GM12878 (cell line): ENCODE measurements around the gene MESD. TPM values are rescaled to one million over a fixed set of nuclear protein-coding genes. Genes with fewer than 3 reads are reported as not detected.
A peak's percentile ranks its signal among the peaks of the same experiment; 100 is the strongest.

Experiments
- ASH2L ChIP-seq: fragments of 300-600, 200-600 bp; sonication (generic); IDR thresholded peaks from 2 replicates; pipeline ENCODE4 v1.6.1; 2017; ENCODE audit warnings: low read depth, mild to moderate bottlenecking, borderline replicate concordance
- CHD1 ChIP-seq: IDR thresholded peaks from 2 replicates; pipeline ENCODE4 v1.6.1; 2012; ENCODE audit warnings: low read depth, low read length, improper control_type of control experiment
- CTCF ChIP-seq, 3 experiments: IDR thresholded peaks in 2 of 3; conservative IDR thresholded peaks in 1 of 3; 2 replicates each; pipeline ENCODE4 v1.5.1; 2011; ENCODE audit warnings: low read depth in 3 of 3, low read length in 3 of 3, mild to moderate bottlenecking in 3 of 3, control low read depth in 2 of 3, moderate library complexity in 2 of 3, inconsistent platforms in 1 of 3, mixed read lengths in 1 of 3; ENCODE audit not compliant: control insufficient read depth in 2 of 3, insufficient read depth in 1 of 3; ENCODE audit errors: extremely low read depth in 1 of 3
- FOXM1 ChIP-seq: IDR thresholded peaks from 2 replicates; pipeline ENCODE4 v1.6.1; 2012; ENCODE audit warnings: low read depth, mild to moderate bottlenecking, inconsistent platforms, low read length, moderate library complexity
- GABPA ChIP-seq: IDR thresholded peaks from 2 replicates; pipeline ENCODE4 v1.6.1; 2014; ENCODE audit warnings: antibody characterized with exemption, low read depth, mild to moderate bottlenecking, inconsistent platforms
- HDAC2 ChIP-seq: fragments of 200-600 bp; sonication (generic); IDR thresholded peaks from 2 replicates; pipeline ENCODE4 v1.6.1; 2017
- JUND ChIP-seq: IDR thresholded peaks from 2 replicates; pipeline ENCODE4 v1.6.1; 2012; ENCODE audit warnings: low read depth, mild to moderate bottlenecking, low read length, improper control_type of control experiment, moderate library complexity
- MEF2A ChIP-seq: IDR thresholded peaks from 2 replicates; pipeline ENCODE4 v1.6.1; 2011; ENCODE audit warnings: low read depth, mild to moderate bottlenecking, low read length, moderate library complexity; ENCODE audit not compliant: insufficient read depth
- MTA2 ChIP-seq: fragments of 450-650 bp; IDR thresholded peaks from 2 replicates; pipeline ENCODE4 v1.6.1; 2016; ENCODE audit warnings: low read depth, mild to moderate bottlenecking, moderate library complexity
- NR2F1 ChIP-seq: fragments of 450-650 bp; conservative IDR thresholded peaks from 2 replicates; pipeline ENCODE4 v1.6.1; 2017; ENCODE audit warnings: mild to moderate bottlenecking
- PAX5 ChIP-seq: IDR thresholded peaks from 2 replicates; pipeline ENCODE4 v1.6.1; 2011; ENCODE audit warnings: low read depth, low read length, borderline replicate concordance
- POLR2A ChIP-seq: IDR thresholded peaks from 2 replicates; pipeline ENCODE4 v1.6.1; 2011; ENCODE audit warnings: low read depth, mild to moderate bottlenecking, low read length
- POU2F2 ChIP-seq: IDR thresholded peaks from 3 replicates; pipeline ENCODE4 v1.6.1; 2011; ENCODE audit warnings: low read depth, mild to moderate bottlenecking, low read length, borderline replicate concordance
- RAD21 ChIP-seq: IDR thresholded peaks from 2 replicates; pipeline ENCODE4 v1.6.1; 2011; ENCODE audit warnings: mild to moderate bottlenecking, low read depth, low read length, moderate library complexity; ENCODE audit not compliant: insufficient read depth
- RBBP5 ChIP-seq: fragments of 200-600 bp; sonication (generic); conservative IDR thresholded peaks from 2 replicates; pipeline ENCODE4 v1.6.1; 2016
- RCOR1 ChIP-seq: conservative IDR thresholded peaks from 2 replicates; pipeline ENCODE4 v1.6.1; 2012; ENCODE audit warnings: low read depth, low read length, improper control_type of control experiment
- RUNX3 ChIP-seq: IDR thresholded peaks from 2 replicates; pipeline ENCODE4 v1.6.1; 2012; ENCODE audit warnings: low read length, inconsistent platforms
- SP1 ChIP-seq: IDR thresholded peaks from one replicate; pipeline ENCODE4 v1.6.1; 2011; ENCODE audit warnings: low read depth, low read length
- SRF ChIP-seq, 2 experiments: IDR thresholded peaks; 2 replicates each; pipeline ENCODE4 v1.6.1; 2011; ENCODE audit warnings: low read depth in 2 of 2, low read length in 2 of 2, mild to moderate bottlenecking in 1 of 2, moderate library complexity in 1 of 2
- TCF12 ChIP-seq: IDR thresholded peaks from 2 replicates; pipeline ENCODE4 v1.6.1; 2011; ENCODE audit warnings: low read depth, mild to moderate bottlenecking, low read length
- ZNF274 ChIP-seq: IDR thresholded peaks from one replicate; pipeline ENCODE4 v1.8.0; 2011; ENCODE audit not compliant: insufficient read length, insufficient read depth
- polyA plus RNA-seq, 11 experiments: library from polyadenylated mRNA; depleted of rRNA in 4 of 11; unstranded in 6 of 11; stranded (reverse) in 5 of 11; fragments of >200 nt; fragmentation: Nextera tagmentation in 4 of 11; fragmentation: Illumina TruSeq in 1 of 11; extraction: Ambion mirVana in 4 of 11; extraction: Trizol in 1 of 11; gene quantifications; 1 replicate in 1 of 11; 2 replicates in 10 of 11; pipeline versions ENCODE4 v1.2.1 to v1.2.3, GENCODE V29; 2011 to 2016; ENCODE audit warnings: inconsistent platforms in 2 of 11, missing spikeins in 2 of 11, low read depth in 1 of 11
- total RNA-seq, 4 experiments: library from RNA; depleted of rRNA in 3 of 4; stranded (reverse); fragments of >200 nt in 3 of 4; fragmentation: Illumina TruSeq in 1 of 4; extraction: Trizol in 1 of 4; gene quantifications; 2 replicates each; pipeline versions ENCODE4 v1.2.1 to v1.2.3, GENCODE V29; 2013 to 2021
- TF ChIP-seq, protein P1 (sequence below): fragments of 450-650 bp; formaldehyde crosslinking; IDR thresholded peaks from 2 replicates; pipeline ENCODE4 v1.4.0; 2022; ENCODE audit warnings: mild to moderate bottlenecking, moderate library complexity
- TF ChIP-seq, protein P2 (sequence below): fragments of 450-650 bp; IDR thresholded peaks from 2 replicates; pipeline ENCODE4 v1.6.1; 2017; ENCODE audit warnings: mild to moderate bottlenecking

The MESD gene
- total and polyA plus RNA-seq, 10 of the 15 experiments (the other 5 are each of a cell fraction or from before 2014, with no cell fraction given) = 10.2 to 39.8 (median 20.9) TPM

DNA sequence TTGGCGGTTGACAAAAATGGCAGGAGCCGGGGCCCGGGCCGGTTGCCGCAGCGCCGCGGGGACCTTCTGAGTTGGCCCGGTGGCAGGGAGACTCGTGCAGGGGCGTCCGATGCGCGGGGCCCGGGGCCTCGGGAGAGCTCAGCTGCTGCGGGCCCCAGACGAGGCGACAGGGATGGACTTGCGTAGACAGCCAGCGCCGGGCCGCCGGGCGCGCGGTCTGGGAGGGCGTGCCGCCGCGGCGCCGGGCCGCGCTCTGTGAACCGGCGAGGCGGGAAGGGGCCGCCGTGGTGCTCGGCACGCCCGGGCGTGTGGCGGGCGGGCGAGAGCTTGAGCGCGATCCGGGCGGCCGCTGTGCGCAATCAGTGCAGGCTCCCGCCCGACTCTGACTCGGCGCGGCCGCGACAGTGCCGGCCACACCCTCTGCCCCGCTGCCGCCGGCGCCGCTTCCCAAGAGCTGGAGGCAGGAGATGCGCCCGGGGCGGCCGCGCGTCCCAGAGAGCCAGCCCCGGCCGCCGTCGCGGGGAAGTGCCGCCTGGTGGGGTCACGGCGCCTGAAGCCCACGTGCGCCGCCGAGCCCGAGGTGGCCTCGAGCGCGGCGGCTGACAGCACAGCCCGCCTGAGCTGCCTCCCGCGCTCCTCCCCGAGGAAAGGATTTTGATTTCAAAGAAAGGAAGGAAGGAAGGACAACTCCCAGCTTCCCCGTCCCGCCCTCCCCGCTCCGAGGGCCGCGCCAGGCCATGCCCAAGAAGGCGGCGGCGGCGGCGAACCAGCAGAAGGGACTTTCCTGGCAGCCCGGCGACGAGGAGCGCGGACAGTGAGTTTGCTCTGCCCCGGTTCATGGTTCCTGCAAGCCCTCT lies 11.8 kb upstream of the MESD start (continued):
- TF ChIP-seq NR2F1 (0 out of 2 replicates have a peak, but pooled peaks have one; percentile 15), GABPA (no peak), RBBP5 (no peak), MEF2A (no peak), CHD1 (no peak), CTCF (IDR thresholded peaks at IDR 0.05 in 2 of 3, conservative IDR thresholded peaks at IDR 0.05 in 1 of 3; ENCODE audit: control insufficient read depth in 2 of 3, extremely low read depth in 1 of 3, insufficient read depth in 1 of 3, low read depth in 3 of 3, low read length in 3 of 3) (no peak), RAD21 (no peak), TCF12 (no peak), SRF (IDR thresholded peaks at IDR 0.05; ENCODE audit: low read depth in 2 of 2, low read length in 2 of 2) (0 out of 4 replicates have a peak, but pooled peaks of 1 of the 2 experiments have one; percentile 31), JUND (no peak), ASH2L (peak; percentile 62; the same call in 1 of the 2 replicates), RCOR1 (no peak), HDAC2 (no peak), MTA2 (no peak), ZNF274 (no peak), RUNX3 (no peak), POLR2A (peak; percentile 66), SP1 (no peak), FOXM1 (no peak), POU2F2 (no peak), PAX5 (no peak)
- TF ChIP-seq, protein P1, sequence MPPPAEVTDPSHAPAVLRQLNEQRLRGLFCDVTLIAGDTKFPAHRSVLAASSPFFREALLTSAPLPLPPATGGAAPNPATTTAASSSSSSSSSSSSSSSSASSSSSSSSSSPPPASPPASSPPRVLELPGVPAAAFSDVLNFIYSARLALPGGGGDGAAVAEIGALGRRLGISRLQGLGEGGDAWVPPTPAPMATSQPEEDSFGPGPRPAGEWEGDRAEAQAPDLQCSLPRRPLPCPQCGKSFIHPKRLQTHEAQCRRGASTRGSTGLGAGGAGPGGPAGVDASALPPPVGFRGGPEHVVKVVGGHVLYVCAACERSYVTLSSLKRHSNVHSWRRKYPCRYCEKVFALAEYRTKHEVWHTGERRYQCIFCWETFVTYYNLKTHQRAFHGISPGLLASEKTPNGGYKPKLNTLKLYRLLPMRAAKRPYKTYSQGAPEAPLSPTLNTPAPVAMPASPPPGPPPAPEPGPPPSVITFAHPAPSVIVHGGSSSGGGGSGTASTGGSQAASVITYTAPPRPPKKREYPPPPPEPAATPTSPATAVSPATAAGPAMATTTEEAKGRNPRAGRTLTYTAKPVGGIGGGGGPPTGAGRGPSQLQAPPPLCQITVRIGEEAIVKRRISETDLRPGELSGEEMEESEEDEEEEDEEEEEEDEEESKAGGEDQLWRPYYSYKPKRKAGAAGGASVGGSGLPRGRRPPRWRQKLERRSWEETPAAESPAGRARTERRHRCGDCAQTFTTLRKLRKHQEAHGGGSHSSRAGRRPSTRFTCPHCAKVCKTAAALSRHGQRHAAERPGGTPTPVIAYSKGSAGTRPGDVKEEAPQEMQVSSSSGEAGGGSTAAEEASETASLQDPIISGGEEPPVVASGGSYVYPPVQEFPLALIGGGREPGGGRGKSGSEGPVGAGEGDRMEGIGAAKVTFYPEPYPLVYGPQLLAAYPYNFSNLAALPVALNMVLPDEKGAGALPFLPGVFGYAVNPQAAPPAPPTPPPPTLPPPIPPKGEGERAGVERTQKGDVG (CRISPR knock-in tag) = no peak
- TF ChIP-seq, protein P2, sequence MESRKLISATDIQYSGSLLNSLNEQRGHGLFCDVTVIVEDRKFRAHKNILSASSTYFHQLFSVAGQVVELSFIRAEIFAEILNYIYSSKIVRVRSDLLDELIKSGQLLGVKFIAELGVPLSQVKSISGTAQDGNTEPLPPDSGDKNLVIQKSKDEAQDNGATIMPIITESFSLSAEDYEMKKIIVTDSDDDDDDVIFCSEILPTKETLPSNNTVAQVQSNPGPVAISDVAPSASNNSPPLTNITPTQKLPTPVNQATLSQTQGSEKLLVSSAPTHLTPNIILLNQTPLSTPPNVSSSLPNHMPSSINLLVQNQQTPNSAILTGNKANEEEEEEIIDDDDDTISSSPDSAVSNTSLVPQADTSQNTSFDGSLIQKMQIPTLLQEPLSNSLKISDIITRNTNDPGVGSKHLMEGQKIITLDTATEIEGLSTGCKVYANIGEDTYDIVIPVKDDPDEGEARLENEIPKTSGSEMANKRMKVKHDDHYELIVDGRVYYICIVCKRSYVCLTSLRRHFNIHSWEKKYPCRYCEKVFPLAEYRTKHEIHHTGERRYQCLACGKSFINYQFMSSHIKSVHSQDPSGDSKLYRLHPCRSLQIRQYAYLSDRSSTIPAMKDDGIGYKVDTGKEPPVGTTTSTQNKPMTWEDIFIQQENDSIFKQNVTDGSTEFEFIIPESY = no peak
